Vagina (tissue), 2 donors: ENCODE data around the gene SCAF8.

Source experiments
- CTCF ChIP-seq, 3 experiments: fragments of 450-650 bp in 2 of 3; fragments of 200-600 bp in 1 of 3; sonication (generic) in 1 of 3; IDR thresholded peaks; one replicate each; pipeline ENCODE4 v1.5.1; 2017 to 2019; ENCODE audit warnings: antibody characterized with exemption in 3 of 3, mild to moderate bottlenecking in 2 of 3, moderate library complexity in 2 of 3
- POLR2A ChIP-seq, 2 donors: fragments of 450-650 bp; IDR thresholded peaks; one replicate each; pipeline ENCODE4 v1.6.1; 2017; ENCODE audit warnings: antibody characterized with exemption in 2 of 2, mild to moderate bottlenecking in 2 of 2, moderate library complexity in 2 of 2
- POLR2AphosphoS5 ChIP-seq, 2 donors: sonication (generic); formaldehyde crosslinking; IDR thresholded peaks; one replicate each; pipeline ENCODE4 v1.9.0; 2017; ENCODE audit warnings: antibody characterized with exemption in 2 of 2, mild to moderate bottlenecking in 2 of 2, low read depth in 1 of 2; ENCODE audit not compliant: insufficient read depth in 1 of 2

DNA sequence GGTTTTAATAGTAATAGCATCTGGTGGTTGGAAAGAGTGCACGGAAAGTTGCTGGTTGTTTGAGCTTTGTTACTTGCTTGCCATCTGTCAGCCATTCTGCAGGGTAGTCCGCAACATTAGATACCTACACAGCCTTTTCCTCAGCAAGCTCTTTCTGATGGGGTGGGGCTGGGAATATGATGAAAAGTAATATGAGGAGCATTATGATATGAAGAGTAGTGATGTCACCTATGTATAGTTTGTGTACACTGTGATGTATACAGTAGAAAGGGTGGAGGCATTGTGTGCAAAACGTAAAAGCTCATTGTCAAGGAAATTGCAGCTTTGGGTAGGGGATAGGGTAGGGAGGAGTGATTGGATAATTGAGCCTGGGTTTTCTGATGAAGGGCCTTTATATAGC, 16.1 kb downstream of the SCAF8 start:
- TF ChIP-seq POLR2AphosphoS5 (IDR thresholded peaks at IDR 0.05; ENCODE audit: insufficient read depth in 1 of 2, low read depth in 1 of 2) (no peak), CTCF (IDR thresholded peaks at IDR 0.05) (no peak), POLR2A (IDR thresholded peaks at IDR 0.05) (no peak)
